ENCODE results near the gene CCDC28B.

CCDC28B gene

DNA sequence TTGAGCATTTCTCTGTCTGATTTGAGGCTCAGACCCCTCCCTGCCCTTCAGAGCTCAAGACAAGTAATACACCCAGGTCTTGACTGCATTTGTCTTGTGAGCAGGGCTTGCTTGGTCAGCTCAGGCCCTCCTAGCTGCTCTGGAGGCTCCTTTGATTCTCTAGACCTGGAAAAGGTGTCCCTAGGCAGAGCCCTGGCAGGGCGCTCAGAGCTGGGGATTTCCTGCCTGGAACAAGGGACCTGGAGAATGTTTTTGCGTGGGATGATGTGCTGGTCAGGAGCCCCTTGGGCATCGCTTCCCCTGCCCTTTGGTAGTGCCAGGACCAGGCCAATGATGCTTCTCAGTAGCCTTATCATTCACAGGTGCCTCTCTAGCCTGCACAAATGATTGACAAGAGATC lies 4.9 kb upstream of the CCDC28B start:
- no peak for DNase-seq

DNA sequence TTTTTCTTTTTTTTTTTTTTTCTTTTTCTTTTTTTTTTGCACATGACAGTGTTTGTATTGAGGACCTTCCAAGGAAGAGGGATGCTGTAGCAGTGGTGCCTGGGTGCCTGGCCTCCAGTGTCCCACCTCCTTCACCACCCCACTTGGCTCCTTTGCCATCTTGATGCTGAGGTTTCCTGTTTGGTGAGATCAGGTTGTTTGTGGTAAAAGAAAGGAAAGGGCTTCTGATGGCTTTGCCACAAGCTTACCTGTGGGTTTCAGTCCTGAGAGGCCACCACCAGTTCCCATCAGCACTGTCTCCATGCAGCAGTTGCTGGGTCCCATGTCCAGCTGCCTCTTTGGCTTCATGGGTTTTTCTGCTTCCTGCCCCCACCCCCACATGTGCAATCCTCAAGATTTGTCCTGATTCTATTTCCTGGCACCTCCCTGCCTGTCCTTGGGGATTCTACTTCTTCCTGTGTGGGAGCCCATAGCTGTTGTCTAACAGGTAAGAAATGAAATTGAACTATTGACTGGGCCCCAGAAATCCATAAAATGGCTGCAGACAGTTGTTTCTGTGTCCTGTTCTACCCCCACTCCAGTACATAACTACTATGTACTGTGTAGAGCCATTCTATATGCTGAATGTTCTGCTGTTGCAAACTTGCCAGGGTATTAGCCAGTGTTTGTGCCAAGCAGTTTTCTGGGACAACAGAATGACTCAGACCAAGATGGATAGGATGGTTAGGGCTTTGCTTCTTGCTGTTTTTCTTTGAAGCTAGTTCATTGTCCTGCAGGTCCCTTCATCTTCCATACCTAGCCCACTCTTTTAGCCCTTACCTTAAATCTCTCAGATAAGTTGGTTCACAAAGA lies 4.2 kb upstream of the CCDC28B start:
- DNase-seq = no peak

DNA sequence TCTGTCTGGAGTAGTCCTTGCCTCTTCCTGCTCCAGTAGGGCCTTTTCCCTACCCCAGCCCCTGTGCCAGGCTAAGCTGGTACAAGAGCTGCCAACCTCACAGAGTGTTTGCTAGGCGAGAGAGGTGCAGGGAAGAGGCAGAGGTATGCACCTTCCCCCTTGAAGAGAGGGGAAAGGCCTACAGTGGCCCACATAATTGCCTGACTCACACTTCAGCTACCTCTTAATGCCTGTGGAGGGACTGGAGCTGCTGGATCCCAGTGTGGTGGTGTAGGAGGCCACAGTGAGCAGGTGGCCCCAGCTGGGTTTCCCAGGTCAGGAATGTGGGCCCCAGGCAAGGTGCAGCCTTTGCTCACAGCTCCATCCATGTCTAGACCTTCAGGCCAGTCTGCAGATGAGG lies 3.3 kb upstream of the CCDC28B start:
- DNase-seq = no peak

DNA sequence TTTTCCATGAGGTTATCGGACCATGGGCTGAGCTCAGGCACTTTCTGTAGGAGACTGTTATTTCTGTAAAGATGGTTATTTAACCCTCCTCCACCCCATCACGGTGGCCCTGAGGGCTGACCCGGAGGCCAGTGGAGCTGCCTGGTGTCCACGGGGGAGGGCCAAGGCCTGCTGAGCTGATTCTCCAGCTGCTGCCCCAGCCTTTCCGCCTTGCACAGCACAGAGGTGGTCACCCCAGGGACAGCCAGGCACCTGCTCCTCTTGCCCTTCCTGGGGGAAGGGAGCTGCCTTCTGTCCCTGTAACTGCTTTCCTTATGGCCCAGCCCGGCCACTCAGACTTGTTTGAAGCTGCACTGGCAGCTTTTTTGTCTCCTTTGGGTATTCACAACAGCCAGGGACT lies 2.6 kb upstream of the CCDC28B start:
- DNase-seq = no peak

DNA sequence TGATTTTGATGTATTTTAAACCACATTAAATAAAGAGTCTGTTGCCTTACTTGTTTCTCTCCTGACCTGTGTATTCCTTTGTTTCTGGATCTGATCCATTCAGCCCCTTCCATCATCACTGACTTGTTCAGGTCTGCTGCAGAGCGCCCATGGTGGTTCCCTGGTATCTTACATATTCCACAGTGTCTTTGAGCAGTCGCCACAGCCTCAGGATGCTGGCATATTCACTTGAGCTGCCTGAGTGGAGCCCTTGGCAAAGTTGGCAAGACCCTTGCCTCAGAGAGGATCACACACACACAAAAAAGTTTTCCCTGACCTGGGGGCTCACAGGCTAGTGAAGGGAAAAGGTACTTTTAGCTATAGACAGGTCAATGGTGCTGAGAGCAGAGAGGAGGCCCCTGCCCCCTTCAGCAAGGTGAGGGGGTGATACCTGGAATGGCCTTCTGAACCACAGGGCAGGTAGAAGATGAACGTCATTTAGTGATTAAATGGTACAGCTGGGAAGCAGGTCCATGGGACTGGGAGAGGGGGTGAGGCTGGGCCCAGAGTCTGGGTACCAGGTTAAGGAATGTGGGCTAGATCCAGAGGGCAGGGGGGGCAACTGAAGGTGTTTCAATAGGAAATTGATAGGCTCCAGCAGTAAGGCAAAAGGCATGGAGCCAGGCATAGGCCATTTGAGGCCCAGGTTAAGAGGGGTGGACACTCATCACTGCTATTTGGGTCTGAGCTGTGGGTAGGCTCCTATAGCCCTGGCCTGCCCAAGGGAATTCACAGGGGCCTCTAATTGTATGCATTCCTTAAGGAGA lies 2.0 kb upstream of the CCDC28B start:
- DNase-seq = no peak

DNA sequence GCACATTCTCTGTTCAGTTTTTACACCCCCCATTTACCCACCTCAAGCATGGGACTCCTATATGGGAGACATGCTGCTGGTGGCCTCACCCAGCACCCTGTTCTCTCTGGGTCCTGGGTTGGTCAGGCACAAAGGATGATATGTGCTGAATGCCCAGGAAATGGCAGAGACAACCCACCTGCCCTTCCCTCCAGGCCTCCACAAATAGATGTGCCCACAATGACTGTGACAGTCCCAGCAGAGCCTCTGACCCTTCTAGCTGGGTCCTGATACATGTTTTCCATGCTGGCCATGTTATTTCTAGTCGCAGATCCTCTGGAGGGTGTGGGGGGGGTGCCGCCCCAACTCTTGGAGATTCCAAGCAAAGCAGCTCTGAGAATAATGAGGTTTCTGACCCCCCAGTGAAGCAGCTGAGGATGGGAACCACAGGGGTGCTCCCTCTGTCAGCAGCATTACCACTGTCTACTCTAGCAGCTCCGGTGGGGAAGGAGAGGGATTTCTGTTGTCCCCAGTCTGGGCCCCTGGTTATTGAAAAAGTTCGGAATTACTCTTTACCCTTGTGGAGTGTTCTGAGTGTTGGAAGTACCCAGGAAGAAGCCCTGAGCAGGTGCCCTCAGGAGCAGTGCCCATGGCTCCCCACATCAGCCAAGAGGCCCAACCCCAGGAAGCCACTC lies 1.2 kb upstream of the CCDC28B start:
- no peak for DNase-seq

DNA sequence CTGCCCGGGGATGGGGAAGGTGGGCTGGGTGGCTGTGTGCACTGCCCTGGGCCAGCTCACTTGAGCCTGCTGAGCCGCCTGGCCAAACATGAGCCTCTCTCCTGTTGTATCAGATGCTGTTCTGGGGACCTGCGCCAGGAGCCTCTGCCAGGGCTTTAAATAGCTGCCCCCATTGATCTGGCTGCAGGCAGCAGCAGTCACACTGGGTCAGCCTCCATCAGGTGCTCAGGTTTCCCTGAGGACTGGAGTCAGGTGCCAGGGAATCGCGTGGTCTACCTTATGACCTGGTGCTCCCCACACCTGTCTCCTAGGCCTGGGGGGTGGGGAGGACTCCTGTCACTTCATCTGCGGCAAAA lies 700 bp upstream of the CCDC28B start:
- no peak for DNase-seq

DNA sequence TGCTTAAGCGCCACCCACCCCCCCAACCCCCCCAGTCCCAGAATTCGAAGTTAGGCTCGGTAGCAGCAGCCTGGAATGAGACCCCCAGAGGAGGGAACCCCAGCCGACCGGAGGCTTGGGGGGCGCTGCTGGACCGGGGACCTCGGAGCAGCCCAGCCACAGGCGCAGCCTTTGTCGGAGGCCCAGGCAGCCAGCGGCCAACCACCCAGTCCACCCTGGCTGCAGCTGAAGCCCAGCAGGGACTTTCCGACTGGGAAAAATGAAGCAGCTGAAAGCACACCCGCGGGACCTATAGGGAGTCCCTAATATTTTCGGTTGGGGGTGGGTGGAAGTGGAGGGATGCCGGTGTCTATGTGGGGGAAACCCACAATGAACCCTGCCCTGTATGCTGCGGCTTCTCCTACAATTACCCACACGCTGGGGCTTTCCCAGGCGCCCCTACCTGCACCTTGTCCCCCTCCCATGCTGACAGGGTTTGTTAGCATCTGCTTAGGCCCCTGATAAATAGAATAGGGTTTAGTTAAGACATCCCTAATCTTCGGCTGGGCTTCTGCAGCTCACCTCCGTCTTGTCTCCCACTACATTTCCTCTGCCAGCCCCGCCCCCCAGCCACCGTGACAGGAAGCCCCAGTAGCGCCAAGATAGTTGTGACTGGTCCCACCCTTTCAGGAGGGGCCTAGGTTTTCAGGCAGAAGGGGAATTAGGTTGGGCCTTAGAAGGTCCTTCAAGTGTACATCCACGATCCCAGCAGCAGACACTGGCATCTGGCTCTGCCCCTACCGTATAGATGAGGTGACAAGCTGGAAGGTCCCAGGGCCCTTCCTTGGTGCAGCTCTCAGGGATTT lies 838 bp downstream of the CCDC28B start:
- DNase-seq = peak; percentile 89

DNA sequence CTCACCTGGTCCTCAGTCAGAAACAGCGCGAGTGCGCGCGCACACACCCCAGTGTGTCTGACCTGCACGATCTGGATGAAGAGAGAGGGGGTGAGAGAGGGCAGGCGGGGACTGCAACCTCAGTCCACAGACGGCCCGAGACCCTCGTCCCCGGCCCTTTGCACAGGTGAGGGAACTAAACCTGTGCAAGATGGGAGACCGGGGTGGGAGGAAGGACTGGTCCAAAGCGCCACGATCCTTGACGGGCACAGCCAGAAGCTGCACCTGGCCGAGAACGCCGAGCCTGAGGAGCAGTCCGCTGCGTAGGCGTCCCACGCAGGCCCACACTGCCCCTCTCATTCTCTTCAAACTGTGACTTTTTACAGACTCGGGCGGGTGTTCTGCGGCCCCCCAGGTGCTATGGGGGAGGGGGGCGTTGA lies 4.6 kb downstream of the CCDC28B start:
- no peak for DNase-seq

DNA sequence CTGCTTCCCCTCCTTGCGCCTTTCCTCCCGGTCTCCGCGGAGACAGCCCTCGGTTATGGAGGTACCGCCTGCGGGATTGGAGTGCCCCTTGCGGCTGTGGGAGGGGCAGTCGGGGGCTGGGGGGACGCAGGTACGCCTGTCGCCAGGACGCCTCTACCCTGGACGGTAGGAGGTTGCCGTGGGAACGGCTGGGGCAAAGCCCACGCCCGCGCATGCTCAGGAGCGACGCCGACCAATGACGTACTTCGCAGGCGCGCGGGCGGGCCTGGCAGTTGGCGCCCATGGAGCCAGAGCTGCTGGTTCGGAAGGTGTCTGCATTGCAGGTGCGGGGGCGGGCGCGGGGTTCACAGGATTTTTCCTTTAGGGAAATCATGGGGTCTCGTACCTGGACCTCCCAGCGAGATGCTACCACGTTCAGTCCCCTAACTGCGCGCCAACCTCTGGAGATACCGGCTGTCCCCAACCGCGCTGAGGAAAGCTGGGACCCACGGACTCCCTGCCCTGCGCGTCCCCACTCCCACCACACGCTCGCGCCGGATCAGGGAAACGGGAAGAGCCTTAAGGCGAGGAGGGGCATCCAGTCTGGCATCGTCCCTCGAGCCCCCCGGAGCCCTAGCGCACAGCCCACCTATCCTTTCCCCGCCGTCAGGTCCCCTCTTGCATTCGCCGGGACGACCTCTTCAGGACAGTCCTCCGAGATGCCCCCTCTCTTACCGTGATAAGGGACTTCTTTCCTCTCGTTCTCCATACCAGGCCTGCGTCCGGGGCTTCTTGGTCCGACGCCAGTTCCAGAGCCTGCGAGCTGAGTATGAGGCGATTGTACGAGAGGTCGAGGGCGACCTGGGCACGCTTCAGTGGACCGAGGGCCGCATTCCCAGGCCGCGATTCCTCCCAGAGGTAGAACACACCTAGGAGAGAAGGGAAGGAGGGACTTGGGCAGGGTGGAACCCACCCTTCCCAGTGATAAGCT lies 5.3 kb downstream of the CCDC28B start, which contains the start of gene IQCC:
Gene IQCC, plus strand, starts transcription at position 271 of the 970 bp plus-strand sequence. Its CDS starts 11 bp downstream, at position 282.
- DNase-seq = peak; percentile 94

DNA sequence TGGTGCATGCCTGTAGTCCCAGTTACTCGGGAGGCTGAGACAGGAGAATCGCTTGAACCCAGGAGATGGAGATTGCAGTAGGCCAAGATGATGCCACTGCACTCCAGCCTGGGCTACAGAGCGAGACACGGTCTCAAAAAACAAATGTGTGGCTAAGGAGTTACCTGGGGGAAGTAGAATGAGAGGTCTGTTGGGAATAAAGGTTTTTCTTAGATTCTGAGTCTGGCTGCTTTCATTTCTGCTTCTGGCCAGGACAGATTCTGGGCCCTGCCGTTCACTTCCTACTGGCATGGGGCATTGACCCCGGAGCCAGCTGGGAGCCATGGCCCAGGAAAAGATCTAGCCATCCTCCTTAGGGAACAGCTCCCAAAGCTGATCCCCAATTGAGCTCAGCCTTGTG lies 8.1 kb downstream of the CCDC28B start:
- no peak for DNase-seq

DNA sequence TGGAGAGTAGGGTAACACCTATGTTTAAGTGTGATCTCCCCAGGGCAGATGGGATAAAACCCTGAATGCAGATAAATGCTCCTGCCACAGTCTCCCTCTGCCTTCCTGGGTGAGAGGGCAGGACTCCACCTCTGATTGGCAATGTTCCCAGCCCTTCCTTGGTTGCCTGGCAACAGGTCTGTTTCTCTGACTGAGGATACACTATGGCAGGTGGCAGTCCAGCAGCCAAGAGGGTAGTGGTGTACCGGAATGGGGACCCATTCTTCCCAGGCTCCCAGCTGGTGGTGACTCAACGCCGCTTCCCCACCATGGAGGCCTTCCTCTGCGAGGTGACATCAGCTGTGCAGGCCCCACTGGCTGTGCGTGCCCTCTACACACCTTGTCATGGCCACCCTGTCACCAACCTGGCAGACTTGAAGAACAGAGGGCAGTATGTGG lies 8.5 kb downstream of the CCDC28B start, which contains the start of gene DCDC2B:
Gene DCDC2B, plus strand, starts transcription at position 199 of the 438 bp plus-strand sequence. Its CDS starts 5 bp downstream, at position 204.
- no peak for DNase-seq

DNA sequence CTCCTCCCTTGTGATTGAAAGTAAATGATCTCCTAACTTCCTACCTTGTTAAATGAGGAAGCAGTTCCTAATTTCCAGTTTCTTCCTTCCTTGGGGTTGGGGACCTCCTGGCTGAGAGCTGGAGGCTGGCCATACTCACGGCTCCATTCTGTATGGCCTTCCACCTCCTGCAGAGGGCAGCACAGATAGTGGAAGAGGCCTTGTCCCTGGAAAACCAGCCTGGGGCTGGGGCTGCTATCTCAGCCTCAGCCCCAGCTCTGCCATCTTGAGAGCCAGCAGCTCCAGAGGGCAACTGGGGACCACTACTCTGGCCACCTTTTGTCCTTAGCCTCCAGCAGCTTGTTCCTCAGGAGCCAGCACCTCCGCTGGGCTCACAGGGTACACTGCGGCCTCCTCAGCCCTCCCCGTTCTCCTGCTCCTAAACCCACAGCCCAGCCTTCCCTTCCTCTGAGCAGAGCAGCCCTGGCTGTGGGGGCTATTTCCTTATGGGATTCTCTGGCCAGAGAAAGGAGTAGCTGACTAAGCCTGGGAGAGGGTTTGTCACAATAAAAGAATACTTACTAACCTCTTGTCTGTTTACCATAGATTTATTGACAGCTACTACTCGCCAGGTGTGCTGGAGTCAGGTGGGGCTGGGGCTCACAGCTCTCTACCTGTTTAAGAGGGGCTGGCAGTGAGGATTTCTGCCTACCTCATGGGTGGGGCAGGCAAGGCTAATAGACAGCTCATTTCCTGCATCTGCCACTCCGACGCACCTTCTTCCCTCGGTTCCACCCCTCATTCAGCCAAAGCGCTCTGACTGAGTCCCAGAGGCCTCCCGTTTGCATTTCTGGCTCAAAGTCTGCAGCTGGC lies 15.5 kb downstream of the CCDC28B start:
- peak; percentile 67 for DNase-seq

DNA sequence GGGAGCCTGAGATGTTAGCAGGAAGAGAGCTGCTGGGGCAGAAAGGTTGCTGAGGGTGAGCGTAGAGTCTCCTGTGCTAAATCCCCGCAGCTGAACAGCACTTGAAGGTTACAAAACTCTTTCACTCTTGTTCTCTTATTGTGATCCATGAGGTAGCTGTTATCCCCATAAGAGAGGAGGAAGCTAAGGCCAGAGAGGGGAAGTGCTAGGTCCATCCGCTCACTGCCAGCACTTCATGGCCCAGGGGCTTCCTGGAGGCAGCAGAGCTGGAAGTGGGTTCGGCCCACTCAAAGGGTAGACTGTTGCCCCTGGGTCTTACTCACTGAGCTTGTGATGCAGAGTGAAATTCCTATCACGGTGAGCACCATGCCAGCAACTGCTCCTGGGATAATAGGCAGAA lies 16.2 kb downstream of the CCDC28B start:
- DNase-seq = no peak

DNA sequence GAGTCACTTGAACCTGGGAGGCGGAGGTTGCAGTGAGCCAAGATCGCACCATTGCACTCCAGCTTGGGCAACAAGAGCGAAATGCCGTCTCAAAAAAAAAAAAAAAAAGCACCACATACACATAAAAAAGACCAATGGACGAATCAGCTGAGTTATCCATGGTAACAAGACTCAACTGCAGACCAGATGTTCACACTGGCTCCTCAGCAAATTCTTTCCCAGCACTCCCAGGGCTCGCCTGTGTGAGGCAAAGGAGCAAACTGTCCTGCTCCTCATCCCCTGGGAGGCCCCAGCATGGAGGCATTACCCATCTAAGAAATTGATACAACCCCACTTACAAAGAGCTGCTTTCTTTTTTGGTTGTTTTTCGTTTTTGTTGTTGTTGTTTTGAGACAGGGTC lies 18.6 kb downstream of the CCDC28B start:
- no peak for DNase-seq

DNA sequence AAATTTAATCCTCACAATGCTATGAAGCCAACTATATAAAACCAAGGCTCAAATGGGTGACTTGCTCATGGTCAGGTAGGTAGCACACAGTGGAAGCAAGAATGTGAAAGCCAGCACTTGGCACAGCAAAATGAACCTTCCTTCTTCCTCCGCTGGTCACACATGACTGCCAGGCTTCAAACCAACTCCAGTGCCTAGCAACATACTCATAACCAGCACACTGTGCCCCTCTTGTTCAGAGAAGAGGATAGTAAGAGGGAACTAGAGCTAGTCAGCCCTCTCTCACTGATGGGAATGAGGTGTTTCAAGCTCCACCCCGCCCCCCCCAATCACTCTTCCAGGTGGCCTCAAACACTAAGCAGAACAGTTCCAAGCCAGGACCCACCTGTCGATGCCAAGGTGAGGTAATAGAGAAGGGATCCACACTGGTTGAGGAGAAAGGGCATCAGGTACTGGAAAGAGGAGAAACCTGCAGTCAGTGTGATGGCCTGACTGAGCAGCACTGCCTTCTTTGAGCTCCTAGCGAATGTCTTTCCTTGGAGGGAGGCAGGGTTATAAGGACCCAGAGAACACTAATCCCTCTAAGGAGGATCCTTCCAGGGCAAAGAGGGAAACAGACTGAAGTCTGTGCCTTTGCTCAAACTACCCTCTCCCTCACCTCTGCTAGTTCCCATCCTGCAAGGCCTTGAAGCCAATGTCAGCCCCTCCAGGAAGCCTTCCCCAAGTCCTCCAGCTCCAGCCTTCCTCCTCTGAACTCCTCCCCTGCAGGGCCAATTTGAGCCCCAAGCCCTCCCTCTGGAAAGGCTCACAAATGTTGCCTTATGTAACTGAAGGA lies 20.6 kb downstream of the CCDC28B start:
- no peak for DNase-seq

DNA sequence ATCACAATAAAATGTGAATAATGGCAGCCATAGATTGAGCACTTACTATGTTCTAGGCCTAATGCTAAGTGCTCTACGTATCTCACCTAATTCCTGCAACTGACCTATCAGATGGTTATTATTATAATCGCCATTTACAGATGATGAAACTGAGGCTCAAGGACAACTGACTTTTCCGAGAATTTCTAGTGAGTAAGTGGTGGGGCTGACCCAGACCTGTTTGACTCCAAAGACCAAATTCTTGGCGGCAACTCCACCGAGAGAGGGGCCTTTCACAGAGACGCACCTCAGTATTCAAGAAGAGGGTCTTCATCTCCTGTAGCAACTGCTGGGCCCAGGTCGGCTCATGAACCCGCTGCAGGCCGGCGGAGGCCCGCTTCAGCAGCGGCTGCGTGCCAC lies 21.2 kb downstream of the CCDC28B start:
- no peak for DNase-seq

DNA sequence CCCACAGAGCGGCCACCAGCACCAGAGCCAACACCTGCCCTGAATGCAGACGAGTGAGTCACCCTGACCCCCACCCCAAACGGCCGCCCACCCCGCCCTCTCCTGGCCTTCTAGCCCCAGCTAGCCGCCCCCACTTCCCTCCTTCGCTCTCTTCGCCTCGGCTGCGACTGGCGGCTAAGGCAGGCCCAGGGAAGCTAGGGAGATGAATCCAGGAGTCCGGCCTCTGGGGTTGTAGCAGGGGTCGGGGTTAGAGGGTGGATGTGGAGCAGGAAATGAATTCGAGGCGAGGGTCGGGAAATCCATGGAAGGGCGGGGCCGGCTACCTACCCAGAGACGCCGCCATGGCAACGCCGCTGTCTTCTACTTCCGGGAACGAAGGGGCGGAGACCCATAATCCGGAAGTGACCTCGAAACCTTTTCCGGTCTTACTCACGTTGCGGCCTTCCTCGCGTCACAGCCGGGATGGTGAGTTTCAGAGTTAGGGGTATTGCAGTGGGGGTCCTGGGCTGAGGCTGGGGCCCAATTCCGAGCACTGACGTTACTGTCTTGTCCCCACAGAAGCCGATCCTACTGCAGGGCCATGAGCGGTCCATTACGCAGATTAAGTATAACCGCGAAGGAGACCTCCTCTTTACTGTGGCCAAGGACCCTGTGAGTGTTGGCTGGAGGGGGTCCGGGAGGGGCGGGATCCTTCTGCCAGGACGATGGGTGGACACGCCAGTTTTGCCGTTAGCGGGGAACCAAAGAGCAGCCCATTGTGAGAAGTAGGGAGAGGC lies 21.8 kb downstream of the CCDC28B start, which contains the start of the genes EIF3I and TMEM234:
Gene EIF3I, plus strand, starts transcription at position 428 of the 776 bp plus-strand sequence. Its CDS starts 35 bp downstream, at position 463.
Gene TMEM234, minus strand, starts transcription at position 374 of the 776 bp plus-strand sequence. Its CDS starts 31 bp downstream, at position 343.
- peak; percentile 91 for DNase-seq
